Dermis microvascular lymphatic vessel endothelial cell (primary cell): Measurements from ENCODE around the gene STARD10. TPM values are rescaled to one million over a fixed set of nuclear protein-coding genes. Genes with fewer than 3 reads are reported as not detected.
"Not testable (repeated sequence)": the region's sequence is repeated elsewhere in the genome, so short reads cannot be mapped to it uniquely, and the experiment has no call there.

Experiments used
- DNase-seq, 2 donors: peaks; one replicate each; pipeline versions ENCODE4 v3.0.0 to v3.0.0-alpha.2; 2010; ENCODE audit warnings: low read depth in 2 of 2
- total RNA-seq: library from RNA; depleted of rRNA; stranded (reverse); fragments of >200 nt; gene quantifications from 2 replicates; pipeline ENCODE4 v1.2.1, GENCODE V29; 2014

The STARD10 gene
- total RNA-seq, 1 donor from 2014 or later, result 54.3 TPM

GRCh38 chr11:72808331-72808798 is 14.5 kb upstream of the STARD10 start:
- no peak for DNase-seq

DNA sequence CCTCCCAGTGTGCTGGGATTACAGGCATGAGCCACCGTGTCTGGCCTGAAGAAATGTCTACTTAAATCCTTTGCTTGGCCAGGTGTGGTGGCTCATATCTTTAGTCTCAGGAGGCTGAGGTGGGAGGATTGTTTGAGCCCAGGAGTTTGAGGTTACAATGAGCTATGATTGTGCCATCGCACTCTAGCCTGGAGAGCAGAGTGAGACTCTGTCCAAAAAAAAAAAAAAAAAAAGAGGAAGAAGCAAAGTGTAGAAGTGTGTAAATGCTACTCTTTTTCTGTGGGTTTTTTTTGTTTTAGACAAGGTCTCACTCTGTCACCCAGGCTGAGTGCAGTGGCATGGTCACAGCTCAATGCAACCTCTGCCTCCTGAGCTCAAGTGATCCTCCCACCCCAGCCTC is 13.9 kb upstream of the STARD10 start:
- DNase-seq, result no peak

DNA sequence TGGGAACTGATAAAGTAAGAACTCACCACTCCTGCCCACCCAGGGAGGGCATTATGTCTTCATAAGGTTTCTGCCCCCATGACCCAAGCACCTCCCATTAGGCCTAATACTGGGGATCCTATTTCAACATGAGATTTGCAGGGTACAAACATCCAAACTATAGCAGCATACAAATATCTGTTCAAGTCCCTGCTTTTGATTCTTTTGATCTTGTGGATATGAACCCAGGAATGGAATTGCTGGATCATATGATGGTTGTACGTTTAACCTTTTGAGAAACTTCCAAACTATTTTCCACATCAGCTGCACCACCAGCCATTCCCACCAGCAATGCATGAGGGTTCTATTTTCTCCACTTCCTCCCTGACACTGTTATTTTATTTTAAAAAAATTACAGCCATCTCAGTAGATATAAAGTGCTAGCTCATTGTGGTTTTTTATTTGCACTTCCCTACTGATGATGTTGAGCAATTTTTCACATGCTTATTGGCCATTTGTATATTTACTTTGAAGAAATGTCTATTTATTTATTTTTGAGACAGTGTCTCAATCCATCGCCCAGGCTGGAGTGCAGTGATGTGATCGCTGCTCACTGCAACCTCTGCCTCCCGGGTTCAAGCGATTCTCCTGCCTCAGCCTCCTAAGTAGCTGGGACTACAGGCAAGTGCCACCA is 13.3 kb upstream of the STARD10 start:
- no peak for DNase-seq

DNA sequence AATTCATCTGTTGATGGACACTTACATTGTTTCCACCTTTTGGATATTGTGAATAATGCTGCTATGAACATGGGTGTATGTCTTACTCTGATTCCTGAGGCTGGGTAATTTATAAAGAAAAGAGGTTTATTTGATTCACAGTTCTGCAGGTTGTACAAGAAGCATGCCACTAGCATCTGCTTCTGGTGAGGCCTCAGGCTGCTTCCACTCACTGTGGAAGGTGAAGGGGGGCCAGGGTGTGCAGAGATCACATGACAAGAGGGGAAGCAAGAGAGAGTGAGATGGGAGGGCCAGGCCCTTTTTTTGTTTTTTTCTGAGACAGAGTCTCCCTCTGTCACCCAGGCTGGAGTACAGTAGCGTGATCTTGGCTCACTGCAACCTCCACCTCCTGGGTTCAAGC is 12.5 kb upstream of the STARD10 start:
- not testable (repeated sequence) for DNase-seq

DNA sequence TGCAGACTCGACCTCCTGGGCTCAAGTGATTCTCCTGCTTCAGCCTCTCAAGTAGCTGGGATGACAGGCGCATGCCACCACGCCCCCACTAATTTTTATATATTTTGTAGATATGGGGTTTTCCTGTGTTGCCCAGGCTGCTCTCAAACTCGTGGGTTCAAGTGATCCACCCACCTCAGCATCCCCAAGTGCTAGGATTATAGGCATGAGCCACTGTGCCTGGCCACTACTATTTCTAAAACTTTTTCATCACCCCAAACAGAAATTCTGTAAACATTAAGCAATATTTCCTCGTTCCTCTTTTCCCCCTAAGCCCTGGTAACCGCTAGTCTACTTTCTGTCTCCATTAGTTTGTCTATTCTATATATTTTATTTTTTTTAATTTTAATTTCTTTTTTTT is 11.4 kb upstream of the STARD10 start:
- DNase-seq, result no peak

DNA sequence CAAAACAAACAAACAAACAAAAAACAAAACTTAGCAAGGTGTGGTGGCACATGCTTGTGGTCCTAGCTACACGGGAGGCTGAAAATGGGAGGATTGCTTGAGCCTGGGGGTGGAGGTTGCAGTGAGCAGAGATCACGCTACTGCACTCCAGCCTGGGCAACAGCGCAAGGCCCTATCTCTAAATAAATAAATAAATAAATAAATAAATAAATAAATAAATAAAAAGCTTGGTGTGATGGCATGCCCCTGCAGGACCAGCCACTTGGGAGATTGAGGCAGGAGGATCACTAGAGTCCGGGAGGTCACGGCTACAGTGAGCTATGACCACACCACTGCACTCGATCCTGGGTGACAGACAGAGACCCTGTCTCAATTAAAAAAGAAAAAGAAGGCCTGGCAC is 9.0 kb upstream of the STARD10 start:
- no peak for DNase-seq

GRCh38 chr11:72799441-72799840 is 5.6 kb upstream of the STARD10 start:
- no peak for DNase-seq

DNA sequence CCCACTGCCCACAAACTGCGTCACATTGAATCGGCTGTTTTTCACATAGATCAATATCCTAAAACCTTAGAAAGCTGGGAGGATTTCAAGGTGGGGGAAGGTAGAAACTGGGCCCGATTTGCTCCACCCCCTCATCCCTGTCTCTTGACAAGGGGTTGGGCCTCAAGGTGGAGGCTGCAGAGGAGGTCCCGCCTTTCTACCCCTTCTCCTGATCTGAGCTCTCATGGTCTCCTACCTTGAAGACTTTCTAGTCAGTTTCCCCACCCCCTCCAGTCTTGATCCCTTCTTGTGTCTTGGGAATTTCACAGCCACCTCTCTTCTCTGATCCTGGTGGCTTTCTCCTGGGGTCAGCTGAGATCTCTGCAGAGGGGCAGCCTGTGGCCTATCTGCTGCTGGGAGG is 4.5 kb upstream of the STARD10 start:
- no peak for DNase-seq

GRCh38 chr11:72793076-72793424 is 797 bp downstream of the STARD10 start:
- no peak for DNase-seq

GRCh38 chr11:72792437-72793021 is 1.3 kb downstream of the STARD10 start:
- DNase-seq, result no peak

- DNase-seq, result not testable (repeated sequence)
These were observed 2.6 kb downstream of the STARD10 start for GRCh38 chr11:72791228-72791627.

GRCh38 chr11:72789493-72790131 is 4.2 kb downstream of the STARD10 start:
- no peak for DNase-seq

GRCh38 chr11:72788241-72788640 is 5.6 kb downstream of the STARD10 start:
- no peak for DNase-seq

DNA sequence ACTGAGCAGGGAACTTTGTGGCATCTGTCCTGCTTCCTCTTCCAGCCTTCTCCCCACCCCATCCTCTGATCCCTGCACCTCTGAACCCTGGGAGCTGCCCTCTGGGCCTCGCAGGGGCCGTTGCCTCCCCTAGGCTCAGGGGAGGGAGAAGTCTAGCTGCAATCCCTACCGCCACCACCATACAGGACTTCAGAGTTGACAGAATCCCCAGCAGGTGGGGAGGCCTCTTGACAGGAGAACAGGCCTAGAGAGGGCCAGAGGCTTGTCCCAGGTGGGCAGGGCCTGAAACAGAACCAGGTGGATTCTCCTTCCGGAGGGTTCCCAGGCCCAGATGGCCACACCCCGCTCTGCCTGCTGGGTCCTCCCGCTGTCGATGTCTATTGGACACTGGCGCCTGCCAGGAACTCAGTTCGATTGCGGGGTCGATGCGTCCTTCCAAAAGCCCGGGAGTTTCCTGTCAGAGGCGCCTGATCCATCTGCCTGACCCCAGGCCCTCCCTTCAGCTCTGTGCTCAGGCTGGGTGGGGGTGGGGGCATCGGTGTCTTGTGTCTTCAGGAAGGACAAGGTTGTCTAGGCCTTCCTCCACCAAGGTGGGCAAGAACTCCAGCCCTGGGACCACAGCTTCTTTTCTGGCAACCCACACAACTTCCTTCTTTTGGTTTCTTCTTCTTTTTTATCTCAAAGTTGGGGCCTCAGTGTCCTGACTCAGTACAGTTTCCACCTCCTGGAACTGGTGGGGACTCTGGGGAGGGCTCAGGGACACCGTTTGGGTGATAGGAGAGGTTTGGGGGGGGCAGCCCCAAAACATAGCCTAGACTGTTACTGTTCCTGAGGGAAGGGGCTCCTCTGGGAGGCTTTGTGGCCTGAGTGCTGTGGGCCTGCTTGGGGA is 6.4 kb downstream of the STARD10 start:
- no peak for DNase-seq

DNA sequence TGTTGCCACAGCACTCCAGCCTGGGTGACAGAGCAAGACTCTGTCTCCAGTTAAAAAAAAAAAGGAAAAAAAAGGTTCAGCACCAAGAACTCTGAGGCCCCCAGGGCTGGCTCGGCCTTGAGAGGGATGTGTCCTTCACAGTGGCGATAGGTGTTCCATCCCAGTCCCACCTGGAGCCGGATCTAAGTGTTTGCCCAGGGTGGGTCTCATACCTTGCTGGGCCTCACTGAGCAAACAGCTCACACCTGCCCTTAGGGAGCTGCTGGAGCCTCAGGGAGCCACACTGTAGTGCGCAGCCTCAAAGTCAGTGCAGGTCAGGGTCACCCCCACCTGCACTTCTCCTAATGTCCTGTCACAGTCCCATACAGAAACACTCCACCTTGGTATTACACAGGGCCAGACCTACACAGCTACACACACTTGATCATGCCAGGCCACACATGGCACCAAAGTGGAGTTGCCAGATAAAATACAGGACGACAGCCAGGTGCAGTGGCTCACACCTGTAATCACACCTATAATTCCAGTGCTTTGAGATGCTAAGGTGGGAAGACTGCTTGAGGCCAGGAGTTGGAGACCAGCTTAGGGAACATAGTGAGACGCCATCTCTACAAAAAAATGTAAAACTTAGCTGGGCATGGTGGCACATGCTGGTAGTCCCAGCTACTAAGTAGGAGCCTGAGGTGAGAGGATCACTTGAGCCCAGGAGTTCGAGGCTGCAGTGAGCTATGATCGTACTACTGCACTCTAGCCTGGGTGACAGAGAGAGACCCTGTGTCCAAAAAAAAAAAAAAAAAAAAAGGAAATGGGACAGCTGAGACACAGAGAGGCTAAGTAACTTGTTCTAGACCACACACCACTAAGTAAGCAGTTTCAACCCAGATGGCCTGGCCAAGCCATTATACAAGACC is 7.3 kb downstream of the STARD10 start:
- DNase-seq, result no peak

GRCh38 chr11:72784662-72785061 is 9.2 kb downstream of the STARD10 start:
- DNase-seq, result no peak

GRCh38 chr11:72783144-72783905 is 10.5 kb downstream of the STARD10 start:
- DNase-seq, result no peak

DNA sequence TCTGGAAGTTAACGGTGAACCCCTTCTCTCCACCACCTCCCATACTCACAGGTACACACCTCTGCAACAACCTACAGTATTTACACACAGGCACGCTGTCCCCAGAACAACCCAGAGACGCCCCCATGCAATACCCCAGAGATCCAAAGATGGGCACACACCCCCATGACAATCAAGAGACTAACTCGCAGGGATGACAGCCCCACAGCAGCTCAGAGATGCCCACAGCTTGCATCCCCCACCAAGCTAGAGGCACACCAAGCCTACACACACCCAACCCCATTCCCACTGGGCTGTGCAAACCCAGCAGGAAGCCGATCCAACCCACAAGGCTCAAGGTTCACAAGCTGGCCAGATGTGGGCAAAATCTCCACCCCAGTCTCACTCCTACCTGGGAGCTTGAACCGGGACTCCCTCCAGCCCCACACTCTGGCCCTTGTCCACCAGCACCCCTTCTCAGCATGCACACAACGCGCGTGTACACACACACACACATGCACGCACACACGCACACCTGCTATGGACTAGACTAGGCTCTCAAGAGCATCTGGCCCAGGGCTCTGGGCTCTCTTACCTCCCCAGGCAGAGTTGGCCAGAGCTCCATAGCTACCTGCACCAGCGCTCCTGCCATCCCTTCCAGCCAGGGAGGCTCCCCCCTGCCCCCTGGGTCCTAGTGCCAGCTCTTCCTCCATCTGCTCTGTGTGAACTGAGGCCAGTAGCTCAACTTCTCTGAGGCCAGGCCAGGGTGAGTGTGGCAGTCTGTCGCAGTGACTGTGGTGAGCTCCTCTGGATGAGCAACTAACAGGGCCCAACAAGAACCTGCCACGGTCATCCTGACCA is 11.5 kb downstream of the STARD10 start:
- no peak for DNase-seq
